Omental fat pad (tissue), 4 donors: ENCODE measurements around the gene ZBTB17. TPM values are rescaled to one million over a fixed set of nuclear protein-coding genes. Genes with fewer than 3 reads are reported as not detected.

ENCODE experiments used
- ATAC-seq: fragments of 150-250 bp; one replicate; pipeline ENCODE4 v1.9.1; 2016; ENCODE audit warnings: mild to moderate bottlenecking, moderate library complexity; ENCODE audit not compliant: low FRiP score
- DNase-seq: peaks from one replicate; pipeline ENCODE4 v3.0.0-alpha.2; 2019; ENCODE audit warnings: low spot score
- CTCF ChIP-seq, 3 donors: fragments of 450-650 bp; IDR thresholded peaks; one replicate each; pipeline ENCODE4 v1.5.1; 2016 to 2017; ENCODE audit warnings: antibody characterized with exemption in 3 of 3, mild to moderate bottlenecking in 3 of 3, moderate library complexity in 2 of 3
- total RNA-seq, 4 donors: library from RNA; depleted of rRNA; stranded (reverse); fragments of >200 nt; gene quantifications; one replicate each; pipeline ENCODE4 v1.1.0, GENCODE V29; 2016

ZBTB17 gene
- total RNA-seq, 4 donors from 2014 or later: 20.7 to 53.6 (median 27.8) TPM

GRCh38 chr1:15941044-15941840 is 34.7 kb downstream of the ZBTB17 start:
- no peak for TF ChIP-seq CTCF (IDR thresholded peaks at IDR 0.05)
- ATAC-seq (no peak), DNase-seq (no peak)

- no peak for TF ChIP-seq CTCF (IDR thresholded peaks at IDR 0.05)
- ATAC-seq: no peak
- DNase-seq: no peak
Observed at GRCh38 chr1:15940110-15941043, 35.5 kb downstream of the ZBTB17 start.

- no peak for DNase-seq
- no peak for TF ChIP-seq CTCF (IDR thresholded peaks at IDR 0.05)
- no peak for ATAC-seq
Observed at GRCh38 chr1:15939181-15940109, 36.5 kb downstream of the ZBTB17 start.

- no peak for TF ChIP-seq CTCF (IDR thresholded peaks at IDR 0.05)
- DNase-seq: no peak
- ATAC-seq: no peak
Observed at GRCh38 chr1:15938628-15939161, 37.2 kb downstream of the ZBTB17 start.

DNA sequence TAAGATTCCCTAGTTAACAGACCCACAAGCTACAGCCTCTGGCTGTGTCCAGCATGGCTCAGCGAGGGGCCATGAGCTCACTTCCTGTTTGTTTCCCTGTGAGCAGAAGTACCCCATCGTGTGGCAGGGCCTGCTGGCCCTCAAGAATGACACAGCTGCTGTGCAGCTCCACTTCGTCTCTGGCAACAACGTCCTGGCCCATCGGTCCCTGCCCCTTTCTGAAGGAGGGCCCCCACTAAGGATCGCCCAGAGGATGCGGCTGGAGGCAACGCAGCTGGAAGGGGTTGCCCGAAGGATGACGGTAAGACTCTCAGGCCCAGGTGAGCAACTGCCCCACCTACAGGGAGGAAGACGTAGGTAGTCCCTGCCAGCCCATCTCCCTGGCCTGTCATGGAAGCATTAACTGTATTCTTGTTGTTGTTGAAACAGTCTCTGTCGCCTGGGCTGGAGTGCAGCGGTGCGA is 38.2 kb downstream of the ZBTB17 start:
- ATAC-seq (no peak), DNase-seq (no peak)
- no peak for TF ChIP-seq CTCF (IDR thresholded peaks at IDR 0.05)

DNA sequence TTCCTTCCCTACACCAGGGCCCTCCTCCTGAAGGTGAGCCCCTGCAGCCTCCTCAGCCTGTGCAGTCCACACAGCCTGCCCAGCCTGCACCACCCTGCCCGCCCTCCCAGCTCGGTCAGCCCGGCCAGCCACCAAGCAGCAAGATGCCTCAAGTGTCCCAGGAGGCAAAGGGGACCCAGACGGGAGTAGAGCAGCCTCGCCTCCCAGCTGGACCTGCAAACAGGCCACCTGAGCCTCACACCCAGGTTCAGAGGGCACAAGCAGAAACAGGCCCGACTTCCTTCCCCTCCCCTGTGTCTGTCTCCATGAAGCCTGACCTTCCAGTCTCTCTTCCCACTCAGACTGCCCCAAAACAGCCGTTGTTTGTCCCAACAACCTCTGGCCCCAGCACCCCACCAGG is 38.8 kb downstream of the ZBTB17 start:
- DNase-seq: no peak
- TF ChIP-seq CTCF (IDR thresholded peaks at IDR 0.05): no peak
- no peak for ATAC-seq
